HepG2 (cell line): ENCODE results near the gene SFXN5. TPM values are rescaled to one million over a fixed set of nuclear protein-coding genes. Genes with fewer than 3 reads are reported as not detected.
A peak's percentile ranks its signal among the peaks of the same experiment; 100 is the strongest.

Source experiments
- ARNT2 ChIP-seq: sonication (generic); formaldehyde crosslinking; IDR thresholded peaks from 2 replicates; pipeline ENCODE4 v1.8.0; 2022; ENCODE audit warnings: mild to moderate bottlenecking, low read depth, missing genetic modification reagents, moderate library complexity
- BCLAF1 ChIP-seq: fragments of 450-650 bp; IDR thresholded peaks from 2 replicates; pipeline ENCODE4 v1.6.1; 2017; ENCODE audit warnings: mild to moderate bottlenecking
- CAMTA2 ChIP-seq: sonication (generic); formaldehyde crosslinking; IDR thresholded peaks from 2 replicates; pipeline ENCODE4 v1.4.0; 2020; ENCODE audit warnings: mild to moderate bottlenecking, missing genetic modification reagents, borderline replicate concordance
- ERF ChIP-seq: IDR thresholded peaks from 2 replicates; pipeline ENCODE4 v1.6.1; 2018; ENCODE audit warnings: missing biosample characterization, missing genetic modification reagents
- JUND ChIP-seq: sonication (generic); formaldehyde crosslinking; IDR thresholded peaks from 2 replicates; pipeline ENCODE4 v1.8.0; 2022; ENCODE audit warnings: mild to moderate bottlenecking, missing genetic modification reagents
- KDM5A ChIP-seq: fragments of 200-600 bp; sonication (generic); IDR thresholded peaks from 2 replicates; pipeline ENCODE4 v1.7.0; 2018; ENCODE audit warnings: antibody characterized with exemption, mild to moderate bottlenecking, low read length, borderline replicate concordance
- KLF16 ChIP-seq, 2 experiments: sonication (generic) in 1 of 2; formaldehyde crosslinking in 1 of 2; IDR thresholded peaks; 2 replicates each; pipeline versions ENCODE4 v1.6.1 to v1.8.0; 2016 to 2023; ENCODE audit warnings: missing genetic modification reagents in 2 of 2, missing compliant biosample characterization in 1 of 2
- MAFK ChIP-seq, 2 experiments: IDR thresholded peaks in 1 of 2; conservative IDR thresholded peaks in 1 of 2; 2 replicates each; pipeline ENCODE4 v1.6.1; 2011; ENCODE audit warnings: improper control_type of control experiment in 2 of 2, low read length in 2 of 2
- MEF2D ChIP-seq: sonication (generic); formaldehyde crosslinking; IDR thresholded peaks from 2 replicates; pipeline ENCODE4 v1.5.1; 2020; ENCODE audit warnings: mild to moderate bottlenecking, missing genetic modification reagents
- MEIS1 ChIP-seq: sonication (generic); formaldehyde crosslinking; IDR thresholded peaks from 2 replicates; pipeline ENCODE4 v1.9.0; 2021; ENCODE audit warnings: mild to moderate bottlenecking, missing genetic modification reagents, moderate library complexity, borderline replicate concordance
- MXD1 ChIP-seq: sonication (generic); formaldehyde crosslinking; IDR thresholded peaks from 2 replicates; pipeline ENCODE4 v1.4.0; 2020; ENCODE audit warnings: mild to moderate bottlenecking, missing genetic modification reagents
- RAD21 ChIP-seq: fragments of 450-650 bp; formaldehyde crosslinking; IDR thresholded peaks from 2 replicates; pipeline ENCODE4 v1.5.0; 2020; ENCODE audit warnings: mild to moderate bottlenecking
- SATB2 ChIP-seq: sonication (generic); formaldehyde crosslinking; IDR thresholded peaks from 2 replicates; pipeline ENCODE4 v1.5.0; 2020; ENCODE audit warnings: missing genetic modification reagents
- SNAI1 ChIP-seq: sonication (generic); formaldehyde crosslinking; IDR thresholded peaks from 2 replicates; pipeline ENCODE4 v1.5.0; 2020; ENCODE audit warnings: mild to moderate bottlenecking, missing genetic modification reagents, borderline replicate concordance
- SNAPC2 ChIP-seq: sonication (generic); formaldehyde crosslinking; IDR thresholded peaks from 2 replicates; pipeline ENCODE4 v1.8.1; 2022; ENCODE audit warnings: mild to moderate bottlenecking, missing genetic modification reagents
- SP5 ChIP-seq: IDR thresholded peaks from 2 replicates; pipeline ENCODE4 v1.6.1; 2016; ENCODE audit warnings: low read depth, borderline replicate concordance
- SPEN ChIP-seq: sonication (generic); formaldehyde crosslinking; IDR thresholded peaks from 2 replicates; pipeline ENCODE4 v1.5.1; 2020; ENCODE audit warnings: low read depth, mild to moderate bottlenecking, missing genetic modification reagents
- TCF7L2 ChIP-seq: IDR thresholded peaks from 2 replicates; pipeline ENCODE4 v1.6.1; 2011; ENCODE audit warnings: mild to moderate bottlenecking, low read depth, low read length, moderate library complexity
- ZBTB42 ChIP-seq: sonication (generic); formaldehyde crosslinking; IDR thresholded peaks from 2 replicates; pipeline ENCODE4 v1.5.0; 2020; ENCODE audit warnings: mild to moderate bottlenecking, missing genetic modification reagents
- ZFX ChIP-seq: sonication (generic); formaldehyde crosslinking; IDR thresholded peaks from 2 replicates; pipeline ENCODE4 v1.4.0; 2020; ENCODE audit warnings: mild to moderate bottlenecking, low read depth, missing genetic modification reagents, moderate library complexity
- ZNF550 ChIP-seq: sonication (generic); formaldehyde crosslinking; IDR thresholded peaks from 2 replicates; pipeline ENCODE4 v1.4.0; 2020; ENCODE audit warnings: mild to moderate bottlenecking, missing genetic modification reagents, borderline replicate concordance
- ZNF556 ChIP-seq: sonication (generic); formaldehyde crosslinking; IDR thresholded peaks from 2 replicates; pipeline ENCODE4 v1.4.0; 2020; ENCODE audit warnings: mild to moderate bottlenecking, missing genetic modification reagents, borderline replicate concordance
- ZNF572 ChIP-seq: sonication (generic); formaldehyde crosslinking; IDR thresholded peaks from 2 replicates; pipeline ENCODE4 v1.5.1; 2020; ENCODE audit warnings: mild to moderate bottlenecking, missing genetic modification reagents
- ZNF615 ChIP-seq: sonication (generic); formaldehyde crosslinking; IDR thresholded peaks from 2 replicates; pipeline ENCODE4 v1.5.0; 2020; ENCODE audit warnings: mild to moderate bottlenecking, missing genetic modification reagents, borderline replicate concordance
- ZNF777 ChIP-seq: sonication (generic); formaldehyde crosslinking; IDR thresholded peaks from 2 replicates; pipeline ENCODE4 v1.4.0; 2020; ENCODE audit warnings: missing genetic modification reagents
- ZNF788 ChIP-seq: sonication (generic); formaldehyde crosslinking; IDR thresholded peaks from 2 replicates; pipeline ENCODE4 v1.5.0; 2020; ENCODE audit warnings: mild to moderate bottlenecking, missing genetic modification reagents, borderline replicate concordance
- ZZZ3 ChIP-seq: sonication (generic); formaldehyde crosslinking; IDR thresholded peaks from 2 replicates; pipeline ENCODE4 v1.4.0; 2020; ENCODE audit warnings: missing genetic modification reagents, mild to moderate bottlenecking, borderline replicate concordance
- polyA plus RNA-seq, 8 experiments: library from polyadenylated mRNA; depleted of rRNA in 3 of 8; stranded (reverse) in 7 of 8; unstranded in 1 of 8; fragments of >200 nt; fragmentation: Illumina TruSeq in 4 of 8; extraction: Trizol in 4 of 8; gene quantifications; 2 replicates each; pipeline versions ENCODE4 v1.2.1 to v1.2.3, GENCODE V29; 2011 to 2016; ENCODE audit warnings: low read depth in 4 of 8, missing spikeins in 1 of 8, mixed read lengths in 1 of 8; ENCODE audit not compliant: insufficient read depth in 1 of 8
- total RNA-seq, 5 experiments: library from RNA; depleted of rRNA; stranded (reverse); fragments of >200 nt; fragmentation: Illumina TruSeq; extraction: Trizol; gene quantifications; 2 replicates each; pipeline ENCODE4 v1.2.3, GENCODE V29; 2016; ENCODE audit warnings: low read depth in 1 of 5

Gene SFXN5
- total and polyA plus RNA-seq, 2 of the 13 experiments (the other 11 are each of a cell fraction or from before 2014, with no cell fraction given) = 34.9 to 37.4 TPM

- TF ChIP-seq BCLAF1 = no peak
- no peak for TF ChIP-seq MEF2D (CRISPR knock-in tag)
- TF ChIP-seq MXD1 (CRISPR knock-in tag) = no peak
- TF ChIP-seq CAMTA2 (CRISPR knock-in tag) = 0 out of 2 replicates have a peak, but pooled peaks have one; percentile 12
- 0 out of 2 replicates have a peak, but pooled peaks have one; percentile 5 for TF ChIP-seq ZFX (CRISPR knock-in tag)
- no peak for TF ChIP-seq ZNF788
- TF ChIP-seq ZNF572 (CRISPR knock-in tag) = no peak
- TF ChIP-seq SATB2 (CRISPR knock-in tag) = no peak
- TF ChIP-seq KDM5A = peak; percentile 15; the same call in 1 of the 2 replicates
- TF ChIP-seq MAFK (conservative IDR thresholded peaks at IDR 0.05 in 1 of 2, IDR thresholded peaks at IDR 0.05 in 1 of 2; ENCODE audit: low read length in 2 of 2) = no peak
- no peak for TF ChIP-seq ZNF777 (CRISPR knock-in tag)
- TF ChIP-seq ZBTB42 = no peak; the same call in 1 of the 2 replicates
- 0 out of 2 replicates have a peak, but pooled peaks have one; percentile 21 for TF ChIP-seq ZNF556
- 0 out of 2 replicates have a peak, but pooled peaks have one; percentile 2 for TF ChIP-seq ARNT2 (CRISPR knock-in tag)
- no peak for TF ChIP-seq ZZZ3 (CRISPR knock-in tag)
- TF ChIP-seq KLF16 (CRISPR knock-in tag; IDR thresholded peaks at IDR 0.05) = 0 out of 4 replicates have a peak, but pooled peaks of 1 of the 2 experiments have one; percentile 6
- TF ChIP-seq SNAPC2 (CRISPR knock-in tag) = peak; percentile 6; the same call in 1 of the 2 replicates
- peak; percentile 47; the same call in 1 of the 2 replicates for TF ChIP-seq SPEN (CRISPR knock-in tag)
- 0 out of 2 replicates have a peak, but pooled peaks have one; percentile 32 for TF ChIP-seq MEIS1 (CRISPR knock-in tag)
- 0 out of 2 replicates have a peak, but pooled peaks have one; percentile 1 for TF ChIP-seq SNAI1
- peak; percentile 42; the same call in 1 of the 2 replicates for TF ChIP-seq ZNF615
- TF ChIP-seq SP5 = peak; percentile 21; the same call in 1 of the 2 replicates
- no peak for TF ChIP-seq TCF7L2
- 0 out of 2 replicates have a peak, but pooled peaks have one; percentile 43 for TF ChIP-seq ZNF550 (CRISPR knock-in tag)
- peak; percentile 22; the same call in 1 of the 2 replicates for TF ChIP-seq RAD21 (CRISPR knock-in tag)
- TF ChIP-seq ERF (CRISPR knock-in tag) = peak; percentile 9; the same call in 1 of the 2 replicates
- no peak for TF ChIP-seq JUND (CRISPR knock-in tag)
Observed at GRCh38 chr2:73069855-73070642, 1.5 kb downstream of the SFXN5 start (continued).
